GM18868 (cell line): Measurements from ENCODE around the gene RPS28.

Experiments
- ATAC-seq: cut with Tn5 transposase; IDR thresholded peaks from one replicate; pipeline ENCODE4 v1.9.1; 2021; ENCODE audit warnings: mild to moderate bottlenecking, moderate library complexity; ENCODE audit not compliant: unreplicated experiment

The RPS28 gene

DNA sequence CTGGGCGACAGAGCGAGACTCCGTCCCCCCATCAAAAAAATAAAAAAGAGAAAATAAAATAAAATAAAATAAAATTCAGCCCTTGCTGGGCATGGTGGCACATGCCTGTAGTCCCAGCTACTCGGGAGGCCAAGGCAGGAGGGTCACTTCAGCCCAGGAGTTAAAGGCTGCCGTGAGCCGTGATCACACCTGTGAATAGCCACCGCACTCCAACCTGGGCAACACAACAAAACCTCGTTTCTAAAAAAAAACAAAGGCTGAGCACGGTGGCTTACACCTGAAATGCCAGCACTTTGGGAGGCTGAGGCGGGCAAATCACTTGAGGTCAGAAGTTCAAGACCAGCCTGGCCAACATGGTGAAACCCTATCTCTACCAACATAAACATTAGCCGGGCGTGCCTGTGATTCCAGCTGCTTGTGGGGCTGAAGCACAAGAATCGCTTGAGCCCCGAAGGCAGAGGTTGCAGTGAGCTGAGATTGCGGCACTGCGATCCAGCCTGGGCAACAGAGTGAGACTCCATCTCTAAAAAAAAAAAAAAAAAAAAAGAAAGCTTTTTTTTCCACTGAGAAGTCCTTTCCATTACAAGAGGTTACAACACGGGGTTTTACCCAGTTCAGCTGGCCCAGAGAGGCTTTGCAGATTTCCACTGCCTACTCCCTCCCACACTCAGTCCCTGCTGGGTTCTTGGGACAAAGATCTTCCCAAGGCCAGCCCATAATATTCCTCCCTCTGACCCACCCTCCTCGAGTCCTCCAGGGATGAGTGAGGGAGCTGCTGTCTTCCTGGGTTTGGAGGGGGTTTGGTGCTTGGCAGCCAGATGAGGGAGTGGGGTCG, 49.1 kb downstream of the RPS28 start:
- no peak for ATAC-seq

DNA sequence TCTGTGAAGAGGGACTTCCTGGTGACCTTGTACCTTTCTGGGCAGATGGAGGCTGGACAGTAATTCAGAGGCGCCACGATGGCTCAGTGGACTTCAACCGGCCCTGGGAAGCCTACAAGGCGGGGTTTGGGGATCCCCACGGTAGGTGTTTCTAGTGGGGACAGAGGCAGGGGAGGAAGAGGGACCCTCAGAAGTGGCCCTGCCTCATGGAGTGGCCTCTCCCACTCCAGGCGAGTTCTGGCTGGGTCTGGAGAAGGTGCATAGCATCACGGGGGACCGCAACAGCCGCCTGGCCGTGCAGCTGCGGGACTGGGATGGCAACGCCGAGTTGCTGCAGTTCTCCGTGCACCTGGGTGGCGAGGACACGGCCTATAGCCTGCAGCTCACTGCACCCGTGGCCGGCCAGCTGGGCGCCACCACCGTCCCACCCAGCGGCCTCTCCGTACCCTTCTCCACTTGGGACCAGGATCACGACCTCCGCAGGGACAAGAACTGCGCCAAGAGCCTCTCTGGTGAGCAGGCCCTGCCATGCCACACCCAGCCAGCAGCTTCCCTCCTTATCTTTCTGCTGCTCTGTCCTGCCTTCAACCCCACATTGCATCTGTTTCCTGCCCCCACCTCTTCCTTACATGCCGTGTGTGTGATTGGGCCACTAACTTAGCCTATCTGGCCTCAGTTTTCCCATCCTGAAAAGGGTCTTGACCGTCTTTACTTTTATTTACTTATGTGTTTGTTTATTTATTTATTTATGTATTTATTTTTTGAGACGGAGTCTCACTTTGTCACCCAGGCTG, 49.9 kb downstream of the RPS28 start:
- no peak for ATAC-seq
